ENCODE measurements around the gene MGAT2.
"Not testable (repeated sequence)": the region's sequence is repeated elsewhere in the genome, so short reads cannot be mapped to it uniquely, and the experiment has no call there.

The MGAT2 gene

DNA sequence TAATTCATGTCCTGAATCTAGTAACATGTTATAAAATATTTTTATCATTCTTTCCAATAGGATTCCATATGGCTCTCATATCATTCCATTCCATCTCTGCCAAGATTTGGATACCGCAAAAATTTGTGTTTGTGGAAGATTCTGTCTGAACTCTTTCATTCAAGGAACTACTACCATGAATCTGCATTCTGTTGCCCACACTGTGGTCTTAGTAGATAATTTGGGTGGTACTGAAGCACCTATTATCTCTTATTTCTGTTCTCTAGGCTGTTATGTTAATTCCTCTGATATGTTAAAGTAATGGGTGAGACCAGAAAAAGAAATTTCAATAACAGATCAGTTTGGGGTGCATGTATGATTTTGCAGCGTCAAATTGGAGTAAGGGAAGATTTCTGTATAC, 6.4 kb upstream of the MGAT2 start:
- H3K36me3 ChIP-seq (replicated peaks in 1 of 2; ENCODE audit: control insufficient read depth in 2 of 2, insufficient read depth in 2 of 2, low read length in 2 of 2) = peaks cover 8 to 80% of the 10 kb centered on the region in 2 donors
- H2BK5ac ChIP-seq (ENCODE audit: low read length) = no peak overlapping the region
- H3K4me2 ChIP-seq (ENCODE audit: insufficient read depth, low read length, poor library complexity, severe bottlenecking) = no peak overlapping the region
- peaks cover 2% of the 10 kb centered on the region for H3K79me1 ChIP-seq (ENCODE audit: low read depth, low read length)
- no peak overlapping the region for H3K27ac ChIP-seq (replicated peaks; ENCODE audit: low read length)
- WGBS, 2 donors (ENCODE audit: extremely low coverage in 2 of 2, insufficient read length in 2 of 2, insufficient replicate concordance in 1 of 2) = no CpG with 5 or more reads among the region's 2 CpGs
- no peak overlapping the region for H2AK5ac ChIP-seq (ENCODE audit: low read depth, low read length)
- no peak overlapping the region for H3K4me3 ChIP-seq (ENCODE audit: low read length in 2 of 2)
- no peak overlapping the region for H4K91ac ChIP-seq (ENCODE audit: low read depth, low read length, poor library complexity)
- no peak overlapping the region for H2BK120ac ChIP-seq (ENCODE audit: low read depth, low read length)
- no peak overlapping the region for H3K23ac ChIP-seq (ENCODE audit: low read depth, low read length, poor library complexity)
- no peak overlapping the region for H2AFZ ChIP-seq (ENCODE audit: low read length)
- H3K18ac ChIP-seq (ENCODE audit: low read length) = no peak overlapping the region
- H3K14ac ChIP-seq (ENCODE audit: low read length) = no peak overlapping the region
- no peaks in the 10 kb centered on the region for H3K27me3 ChIP-seq (ENCODE audit: control insufficient read depth in 3 of 3, insufficient read depth in 3 of 3, low read depth in 1 of 3, low read length in 3 of 3)
- no peak for DNase-seq (ENCODE audit: low spot score)
- H3K4ac ChIP-seq (ENCODE audit: low read length) = no peak overlapping the region
- H3K9me3 ChIP-seq (replicated peaks in 1 of 2; ENCODE audit: control insufficient read depth in 2 of 2, insufficient read depth in 1 of 2, low read depth in 1 of 2, low read length in 2 of 2) = no peaks in the 10 kb centered on the region
- no peak overlapping the region for H2BK12ac ChIP-seq (ENCODE audit: low read length)
- no peak overlapping the region for H4K8ac ChIP-seq (ENCODE audit: low read depth, low read length)
- no peak overlapping the region for H3K9ac ChIP-seq (ENCODE audit: low read depth, low read length, poor library complexity)
- no peak overlapping the region for H2BK15ac ChIP-seq (ENCODE audit: low read length)
- peaks cover 0 to 2% of the 10 kb centered on the region in 2 donors for H3K4me1 ChIP-seq (ENCODE audit: control insufficient read depth in 2 of 2, insufficient read depth in 1 of 2, low read depth in 1 of 2, low read length in 2 of 2)

DNA sequence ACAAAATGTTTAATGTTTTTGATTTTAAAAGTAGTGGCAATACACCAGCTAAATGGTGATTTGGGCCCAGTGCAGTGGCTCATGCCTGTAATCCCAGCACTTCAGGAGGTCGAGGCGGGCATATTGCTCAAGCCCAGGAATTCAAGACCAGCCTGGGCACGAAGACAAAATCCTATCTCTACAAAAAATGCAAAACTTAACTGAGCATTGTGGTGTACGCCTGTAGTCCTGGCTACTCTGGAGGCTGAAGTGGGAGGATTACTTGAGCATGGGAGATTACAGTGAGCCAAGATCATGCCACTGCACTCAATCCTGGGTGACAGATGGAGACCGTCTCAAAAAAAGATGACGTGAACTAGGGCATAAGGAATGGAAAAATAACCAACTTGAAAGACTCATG, 4.8 kb upstream of the MGAT2 start:
- Histone ChIP-seq H3K79me1 (ENCODE audit: low read depth, low read length) (peaks cover 2% of the 10 kb centered on the region), H2BK5ac (ENCODE audit: low read length) (no peak overlapping the region), H2AFZ (ENCODE audit: low read length) (no peak overlapping the region), H2BK120ac (ENCODE audit: low read depth, low read length) (no peak overlapping the region), H2BK15ac (ENCODE audit: low read length) (no peak overlapping the region), H3K4ac (ENCODE audit: low read length) (no peak overlapping the region), H3K14ac (ENCODE audit: low read length) (no peak overlapping the region), H3K9me3 (replicated peaks in 1 of 2; ENCODE audit: control insufficient read depth in 2 of 2, insufficient read depth in 1 of 2, low read depth in 1 of 2, low read length in 2 of 2) (no peaks in the 10 kb centered on the region), H2AK5ac (ENCODE audit: low read depth, low read length) (no peak overlapping the region), H4K91ac (ENCODE audit: low read depth, low read length, poor library complexity) (no peak overlapping the region), H3K36me3 (replicated peaks in 1 of 2; ENCODE audit: control insufficient read depth in 2 of 2, insufficient read depth in 2 of 2, low read length in 2 of 2) (peaks cover 8 to 72% of the 10 kb centered on the region in 2 donors), H3K4me3 (ENCODE audit: low read length in 2 of 2) (no peak overlapping the region), H3K23ac (ENCODE audit: low read depth, low read length, poor library complexity) (no peak overlapping the region), H4K8ac (ENCODE audit: low read depth, low read length) (no peak overlapping the region), H3K27ac (replicated peaks; ENCODE audit: low read length) (no peak overlapping the region), H3K4me2 (ENCODE audit: insufficient read depth, low read length, poor library complexity, severe bottlenecking) (no peak overlapping the region), H3K4me1 (ENCODE audit: control insufficient read depth in 2 of 2, insufficient read depth in 1 of 2, low read depth in 1 of 2, low read length in 2 of 2) (peaks cover 0 to 4% of the 10 kb centered on the region in 2 donors), H3K27me3 (ENCODE audit: control insufficient read depth in 3 of 3, insufficient read depth in 3 of 3, low read depth in 1 of 3, low read length in 3 of 3) (no peaks in the 10 kb centered on the region), H2BK12ac (ENCODE audit: low read length) (no peak overlapping the region), H3K9ac (ENCODE audit: low read depth, low read length, poor library complexity) (no peak overlapping the region), H3K18ac (ENCODE audit: low read length) (no peak overlapping the region)
- no peak for DNase-seq (ENCODE audit: low spot score)
- no CpG with 5 or more reads among the region's 6 CpGs for WGBS, 2 donors (ENCODE audit: extremely low coverage in 2 of 2, insufficient read length in 2 of 2, insufficient replicate concordance in 1 of 2)

DNA sequence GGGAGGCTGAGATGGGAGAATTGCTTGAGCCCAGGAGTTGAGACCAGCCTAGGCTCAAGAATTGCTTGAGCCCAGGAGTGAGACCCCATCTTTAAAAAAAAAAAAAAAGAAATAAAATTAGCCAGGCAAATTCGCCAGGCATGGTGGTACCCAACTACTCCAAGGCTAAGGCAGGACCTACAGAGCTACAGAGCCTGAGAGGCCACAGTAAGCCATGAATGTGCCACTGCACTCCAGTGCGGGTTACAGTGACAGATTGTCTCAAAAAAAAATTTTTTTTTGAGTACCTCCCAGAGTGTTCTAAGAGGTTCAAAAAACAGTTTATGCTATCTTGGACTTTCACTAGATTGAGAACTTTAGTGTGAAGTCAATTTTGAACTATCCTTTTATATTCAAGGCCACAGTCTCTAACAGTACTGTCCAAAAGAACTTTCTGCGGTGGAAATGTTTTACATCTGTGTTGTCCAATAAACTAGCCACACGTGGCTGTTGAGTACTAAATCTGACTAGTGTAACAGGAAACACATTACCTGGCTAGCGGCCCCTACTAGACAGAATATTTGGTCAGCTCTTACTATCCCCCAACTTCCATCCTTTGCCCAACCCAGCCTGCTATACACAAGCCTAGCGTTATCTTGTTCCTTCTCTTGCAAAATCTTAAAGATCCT, 2.6 kb upstream of the MGAT2 start:
- H3K18ac ChIP-seq (ENCODE audit: low read length) = no peak overlapping the region
- peaks cover 2 to 15% of the 10 kb centered on the region in 2 donors for H3K4me1 ChIP-seq (ENCODE audit: control insufficient read depth in 2 of 2, insufficient read depth in 1 of 2, low read depth in 1 of 2, low read length in 2 of 2)
- no peak overlapping the region for H2BK120ac ChIP-seq (ENCODE audit: low read depth, low read length)
- H3K27me3 ChIP-seq (ENCODE audit: control insufficient read depth in 3 of 3, insufficient read depth in 3 of 3, low read depth in 1 of 3, low read length in 3 of 3) = no peaks in the 10 kb centered on the region
- H2BK12ac ChIP-seq (ENCODE audit: low read length) = no peak overlapping the region
- H3K9me3 ChIP-seq (replicated peaks in 1 of 2; ENCODE audit: control insufficient read depth in 2 of 2, insufficient read depth in 1 of 2, low read depth in 1 of 2, low read length in 2 of 2) = no peaks in the 10 kb centered on the region
- no peak overlapping the region for H2AFZ ChIP-seq (ENCODE audit: low read length)
- no peak overlapping the region for H2AK5ac ChIP-seq (ENCODE audit: low read depth, low read length)
- H4K8ac ChIP-seq (ENCODE audit: low read depth, low read length) = no peak overlapping the region
- no peak overlapping the region for H3K4me2 ChIP-seq (ENCODE audit: insufficient read depth, low read length, poor library complexity, severe bottlenecking)
- H3K9ac ChIP-seq (ENCODE audit: low read depth, low read length, poor library complexity) = no peak overlapping the region
- no peak overlapping the region for H3K23ac ChIP-seq (ENCODE audit: low read depth, low read length, poor library complexity)
- H3K4me3 ChIP-seq (ENCODE audit: low read length in 2 of 2) = no peak overlapping the region
- no peak for DNase-seq (ENCODE audit: low spot score)
- peaks cover 4% of the 10 kb centered on the region for H3K79me1 ChIP-seq (ENCODE audit: low read depth, low read length)
- H3K4ac ChIP-seq (ENCODE audit: low read length) = no peak overlapping the region
- H2BK15ac ChIP-seq (ENCODE audit: low read length) = no peak overlapping the region
- H4K91ac ChIP-seq (ENCODE audit: low read depth, low read length, poor library complexity) = no peak overlapping the region
- H3K36me3 ChIP-seq (replicated peaks in 1 of 2; ENCODE audit: control insufficient read depth in 2 of 2, insufficient read depth in 2 of 2, low read length in 2 of 2) = peaks cover 8 to 74% of the 10 kb centered on the region in 2 donors
- no peak overlapping the region for H3K14ac ChIP-seq (ENCODE audit: low read length)
- no peak overlapping the region for H2BK5ac ChIP-seq (ENCODE audit: low read length)
- no CpG with 5 or more reads among the region's 6 CpGs for WGBS, 2 donors (ENCODE audit: extremely low coverage in 2 of 2, insufficient read length in 2 of 2, insufficient replicate concordance in 1 of 2)
- H3K27ac ChIP-seq (replicated peaks; ENCODE audit: low read length) = no peak overlapping the region

DNA sequence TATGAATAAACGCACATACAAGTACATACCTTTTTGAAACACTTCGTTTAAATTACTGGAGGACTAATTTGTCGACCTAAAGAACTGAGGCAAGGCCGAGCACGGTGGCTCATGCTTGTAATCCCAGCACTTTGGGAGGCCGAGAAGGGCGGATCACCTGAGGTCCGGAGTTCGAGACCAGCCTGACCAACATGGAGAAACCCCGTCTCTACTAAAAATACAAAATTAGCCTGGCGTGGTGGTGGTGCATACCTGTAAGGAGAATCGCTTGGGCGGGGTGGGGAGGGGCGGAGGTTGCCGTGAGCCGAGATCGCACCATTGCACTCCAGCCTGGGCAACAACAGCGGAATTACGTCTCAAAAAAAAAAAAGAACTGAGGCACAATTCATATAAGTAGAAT, 1.3 kb upstream of the MGAT2 start:
- H2AK5ac ChIP-seq (ENCODE audit: low read depth, low read length); H2BK15ac ChIP-seq (ENCODE audit: low read length); H3K79me1 ChIP-seq (ENCODE audit: low read depth, low read length); H3K27ac ChIP-seq (replicated peaks; ENCODE audit: low read length); H2BK5ac ChIP-seq (ENCODE audit: low read length); H2BK120ac ChIP-seq (ENCODE audit: low read depth, low read length); H3K18ac ChIP-seq (ENCODE audit: low read length); H4K8ac ChIP-seq (ENCODE audit: low read depth, low read length); H3K4ac ChIP-seq (ENCODE audit: low read length); DNase-seq (ENCODE audit: low spot score); H4K91ac ChIP-seq (ENCODE audit: low read depth, low read length, poor library complexity); H3K23ac ChIP-seq (ENCODE audit: low read depth, low read length, poor library complexity); H3K9ac ChIP-seq (ENCODE audit: low read depth, low read length, poor library complexity); H3K14ac ChIP-seq (ENCODE audit: low read length); H3K27me3 ChIP-seq (ENCODE audit: control insufficient read depth in 3 of 3, insufficient read depth in 3 of 3, low read depth in 1 of 3, low read length in 3 of 3); H2AFZ ChIP-seq (ENCODE audit: low read length); H2BK12ac ChIP-seq (ENCODE audit: low read length); H3K9me3 ChIP-seq (replicated peaks in 1 of 2; ENCODE audit: control insufficient read depth in 2 of 2, insufficient read depth in 1 of 2, low read depth in 1 of 2, low read length in 2 of 2): not testable (repeated sequence)
- Histone ChIP-seq H3K4me2 (ENCODE audit: insufficient read depth, low read length, poor library complexity, severe bottlenecking) (peak overlapping the region; percentile 35), H3K4me1 (ENCODE audit: control insufficient read depth in 2 of 2, insufficient read depth in 1 of 2, low read depth in 1 of 2, low read length in 2 of 2) (peaks cover 2 to 15% of the 10 kb centered on the region in 2 donors), H3K4me3 (ENCODE audit: low read length in 2 of 2) (peak overlapping the region in 1 of 2 donors; percentile 76), H3K36me3 (replicated peaks in 1 of 2; ENCODE audit: control insufficient read depth in 2 of 2, insufficient read depth in 2 of 2, low read length in 2 of 2) (peaks cover 8 to 77% of the 10 kb centered on the region in 2 donors)
- WGBS, 2 donors (ENCODE audit: extremely low coverage in 2 of 2, insufficient read length in 2 of 2, insufficient replicate concordance in 1 of 2) = no CpG with 5 or more reads among the region's 19 CpGs

Data from neuronal stem cell (in vitro differentiated cells).